ENCODE data around the gene PDXK. TPM values are rescaled to one million over a fixed set of nuclear protein-coding genes. Genes with fewer than 3 reads are reported as not detected.
A peak's percentile ranks its signal among the peaks of the same experiment; 100 is the strongest.

Gene PDXK
- total and polyA plus RNA-seq, 2 of the 13 experiments (the other 11 are each of a cell fraction or from before 2014, with no cell fraction given): 114 to 184 TPM

GRCh38 chr21:43789276-43790009 lies 70.5 kb downstream of the PDXK start, which contains the start of gene RRP1 (continued):
- TF ChIP-seq ZSCAN31 (CRISPR knock-in tag; IDR thresholded peaks at IDR 0.05; ENCODE audit: low read depth): peak; percentile 78; the same call in 1 of the 2 replicates
- TF ChIP-seq, protein P1, sequence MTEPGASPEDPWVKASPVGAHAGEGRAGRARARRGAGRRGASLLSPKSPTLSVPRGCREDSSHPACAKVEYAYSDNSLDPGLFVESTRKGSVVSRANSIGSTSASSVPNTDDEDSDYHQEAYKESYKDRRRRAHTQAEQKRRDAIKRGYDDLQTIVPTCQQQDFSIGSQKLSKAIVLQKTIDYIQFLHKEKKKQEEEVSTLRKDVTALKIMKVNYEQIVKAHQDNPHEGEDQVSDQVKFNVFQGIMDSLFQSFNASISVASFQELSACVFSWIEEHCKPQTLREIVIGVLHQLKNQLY (CRISPR knock-in tag; IDR thresholded peaks at IDR 0.05): peak; percentile 54; the same call in 1 of the 2 replicates
- TF ChIP-seq STAT6 (CRISPR knock-in tag; IDR thresholded peaks at IDR 0.05; ENCODE audit: borderline replicate concordance): peak; percentile 60; the same call in 1 of the 2 replicates
- TF ChIP-seq TMF1 (CRISPR knock-in tag; IDR thresholded peaks at IDR 0.05; ENCODE audit: low read depth): peak; percentile 46; the same call in 1 of the 2 replicates
- TF ChIP-seq, protein P2, sequence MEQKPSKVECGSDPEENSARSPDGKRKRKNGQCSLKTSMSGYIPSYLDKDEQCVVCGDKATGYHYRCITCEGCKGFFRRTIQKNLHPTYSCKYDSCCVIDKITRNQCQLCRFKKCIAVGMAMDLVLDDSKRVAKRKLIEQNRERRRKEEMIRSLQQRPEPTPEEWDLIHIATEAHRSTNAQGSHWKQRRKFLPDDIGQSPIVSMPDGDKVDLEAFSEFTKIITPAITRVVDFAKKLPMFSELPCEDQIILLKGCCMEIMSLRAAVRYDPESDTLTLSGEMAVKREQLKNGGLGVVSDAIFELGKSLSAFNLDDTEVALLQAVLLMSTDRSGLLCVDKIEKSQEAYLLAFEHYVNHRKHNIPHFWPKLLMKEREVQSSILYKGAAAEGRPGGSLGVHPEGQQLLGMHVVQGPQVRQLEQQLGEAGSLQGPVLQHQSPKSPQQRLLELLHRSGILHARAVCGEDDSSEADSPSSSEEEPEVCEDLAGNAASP (CRISPR knock-in tag; IDR thresholded peaks at IDR 0.05; ENCODE audit: borderline replicate concordance): no peak
- TF ChIP-seq FIP1L1 (IDR thresholded peaks at IDR 0.05; ENCODE audit: borderline replicate concordance, insufficient read depth, low read depth, low read length): no peak
- peak; percentile 85; the same call in 1 of the 2 replicates for TF ChIP-seq FOXC1 (CRISPR knock-in tag; IDR thresholded peaks at IDR 0.05; ENCODE audit: borderline replicate concordance)
- no peak for TF ChIP-seq PRMT3 (CRISPR knock-in tag; IDR thresholded peaks at IDR 0.05; ENCODE audit: borderline replicate concordance, low read depth)
- no peak; the same call in 1 of the 2 replicates for TF ChIP-seq ZFP90 (CRISPR knock-in tag; IDR thresholded peaks at IDR 0.05; ENCODE audit: borderline replicate concordance)
- TF ChIP-seq ZNF572 (CRISPR knock-in tag; IDR thresholded peaks at IDR 0.05): no peak
- TF ChIP-seq, protein P3, sequence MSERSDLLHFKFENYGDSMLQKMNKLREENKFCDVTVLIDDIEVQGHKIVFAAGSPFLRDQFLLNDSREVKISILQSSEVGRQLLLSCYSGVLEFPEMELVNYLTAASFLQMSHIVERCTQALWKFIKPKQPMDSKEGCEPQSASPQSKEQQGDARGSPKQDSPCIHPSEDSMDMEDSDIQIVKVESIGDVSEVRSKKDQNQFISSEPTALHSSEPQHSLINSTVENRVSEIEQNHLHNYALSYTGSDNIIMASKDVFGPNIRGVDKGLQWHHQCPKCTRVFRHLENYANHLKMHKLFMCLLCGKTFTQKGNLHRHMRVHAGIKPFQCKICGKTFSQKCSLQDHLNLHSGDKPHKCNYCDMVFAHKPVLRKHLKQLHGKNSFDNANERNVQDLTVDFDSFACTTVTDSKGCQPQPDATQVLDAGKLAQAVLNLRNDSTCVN (CRISPR knock-in tag; IDR thresholded peaks at IDR 0.05; ENCODE audit: borderline replicate concordance): no peak
- peak; percentile 70 for TF ChIP-seq FOXK1 (CRISPR knock-in tag; IDR thresholded peaks at IDR 0.05; ENCODE audit: borderline replicate concordance, low read depth)
- peak; percentile 91 for TF ChIP-seq THAP11 (CRISPR knock-in tag; IDR thresholded peaks at IDR 0.05)
- TF ChIP-seq BRD4 (CRISPR knock-in tag; IDR thresholded peaks at IDR 0.05): 0 out of 2 replicates have a peak, but pooled peaks have one; percentile 15
- TF ChIP-seq, protein P4, sequence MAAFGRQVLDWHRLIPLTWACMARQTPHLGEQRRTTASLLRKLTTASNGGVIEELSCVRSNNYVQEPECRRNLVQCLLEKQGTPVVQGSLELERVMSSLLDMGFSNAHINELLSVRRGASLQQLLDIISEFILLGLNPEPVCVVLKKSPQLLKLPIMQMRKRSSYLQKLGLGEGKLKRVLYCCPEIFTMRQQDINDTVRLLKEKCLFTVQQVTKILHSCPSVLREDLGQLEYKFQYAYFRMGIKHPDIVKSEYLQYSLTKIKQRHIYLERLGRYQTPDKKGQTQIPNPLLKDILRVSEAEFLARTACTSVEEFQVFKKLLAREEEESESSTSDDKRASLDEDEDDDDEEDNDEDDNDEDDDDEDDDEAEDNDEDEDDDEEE (CRISPR knock-in tag; IDR thresholded peaks at IDR 0.05): 0 out of 2 replicates have a peak, but pooled peaks have one; percentile 50
- TF ChIP-seq, protein P5, sequence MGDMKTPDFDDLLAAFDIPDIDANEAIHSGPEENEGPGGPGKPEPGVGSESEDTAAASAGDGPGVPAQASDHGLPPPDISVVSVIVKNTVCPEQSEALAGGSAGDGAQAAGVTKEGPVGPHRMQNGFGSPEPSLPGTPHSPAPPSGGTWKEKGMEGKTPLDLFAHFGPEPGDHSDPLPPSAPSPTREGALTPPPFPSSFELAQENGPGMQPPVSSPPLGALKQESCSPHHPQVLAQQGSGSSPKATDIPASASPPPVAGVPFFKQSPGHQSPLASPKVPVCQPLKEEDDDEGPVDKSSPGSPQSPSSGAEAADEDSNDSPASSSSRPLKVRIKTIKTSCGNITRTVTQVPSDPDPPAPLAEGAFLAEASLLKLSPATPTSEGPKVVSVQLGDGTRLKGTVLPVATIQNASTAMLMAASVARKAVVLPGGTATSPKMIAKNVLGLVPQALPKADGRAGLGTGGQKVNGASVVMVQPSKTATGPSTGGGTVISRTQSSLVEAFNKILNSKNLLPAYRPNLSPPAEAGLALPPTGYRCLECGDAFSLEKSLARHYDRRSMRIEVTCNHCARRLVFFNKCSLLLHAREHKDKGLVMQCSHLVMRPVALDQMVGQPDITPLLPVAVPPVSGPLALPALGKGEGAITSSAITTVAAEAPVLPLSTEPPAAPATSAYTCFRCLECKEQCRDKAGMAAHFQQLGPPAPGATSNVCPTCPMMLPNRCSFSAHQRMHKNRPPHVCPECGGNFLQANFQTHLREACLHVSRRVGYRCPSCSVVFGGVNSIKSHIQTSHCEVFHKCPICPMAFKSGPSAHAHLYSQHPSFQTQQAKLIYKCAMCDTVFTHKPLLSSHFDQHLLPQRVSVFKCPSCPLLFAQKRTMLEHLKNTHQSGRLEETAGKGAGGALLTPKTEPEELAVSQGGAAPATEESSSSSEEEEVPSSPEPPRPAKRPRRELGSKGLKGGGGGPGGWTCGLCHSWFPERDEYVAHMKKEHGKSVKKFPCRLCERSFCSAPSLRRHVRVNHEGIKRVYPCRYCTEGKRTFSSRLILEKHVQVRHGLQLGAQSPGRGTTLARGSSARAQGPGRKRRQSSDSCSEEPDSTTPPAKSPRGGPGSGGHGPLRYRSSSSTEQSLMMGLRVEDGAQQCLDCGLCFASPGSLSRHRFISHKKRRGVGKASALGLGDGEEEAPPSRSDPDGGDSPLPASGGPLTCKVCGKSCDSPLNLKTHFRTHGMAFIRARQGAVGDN (CRISPR knock-in tag; IDR thresholded peaks at IDR 0.05): peak; percentile 97

All from HepG2 (cell line).